Measurements from ENCODE around the gene DAB1. TPM values are rescaled to one million over a fixed set of nuclear protein-coding genes. Genes with fewer than 3 reads are reported as not detected.

Gene DAB1
- total RNA-seq, 3 donors from 2014 or later (not counting 1 experiment from before 2014, with no cell fraction given), result 0.41 TPM; not detected in 2

DNA sequence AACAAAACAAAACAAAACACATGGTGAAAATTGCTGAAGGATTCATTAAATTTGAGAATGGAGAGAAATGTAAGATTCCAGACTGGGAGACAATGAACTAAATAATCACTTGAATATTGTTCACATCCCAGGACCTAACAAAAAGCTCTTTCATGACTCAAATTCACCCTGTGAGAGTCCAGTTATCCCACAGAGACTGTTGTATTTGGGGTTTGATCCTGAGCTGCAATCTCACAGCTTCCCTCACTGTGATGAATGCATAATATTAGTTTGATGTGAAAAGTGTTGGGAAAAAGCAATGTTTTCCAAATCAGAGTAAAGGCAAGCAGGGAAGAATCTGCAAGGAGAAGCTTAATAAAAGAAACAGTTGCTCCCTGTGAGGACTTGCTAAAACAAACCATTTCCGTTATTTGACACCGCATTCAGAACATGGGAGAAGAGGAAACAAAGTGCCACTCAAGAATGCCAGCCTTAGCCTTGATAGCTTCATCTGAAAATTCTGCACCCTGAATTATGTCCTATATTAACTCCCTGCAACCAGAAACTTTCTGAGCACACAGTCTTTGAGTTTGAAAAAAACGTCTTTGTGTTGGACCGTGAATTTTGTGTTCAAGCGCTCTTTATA, 208.8 kb downstream of the DAB1 start:
- ATAC-seq, result no peak
- intact Hi-C loops (cut with micrococcal nuclease), result no loop called here
- 78% methylated on average over 5 of the region's 5 CpGs for WGBS (ENCODE audit: insufficient coverage)
- Mint-ChIP-seq H3K27me3 (ENCODE audit: low read depth in 2 of 2) (no peaks in the 10 kb centered on the region), H3K4me3 (no peak overlapping the region), H3K36me3 (no peaks in the 10 kb centered on the region), H3K27ac (no peak overlapping the region), H3K4me1 (no peaks in the 10 kb centered on the region), H3K9me3 (no peaks in the 10 kb centered on the region)
- H3K27ac ChIP-seq (ENCODE audit: low read length), result no peak overlapping the region
- no peak for DNase-seq
- H3K4me1 ChIP-seq (ENCODE audit: control insufficient read depth, insufficient read depth, low read length), result no peaks in the 10 kb centered on the region
- no peak overlapping the region for H3K4me3 ChIP-seq (ENCODE audit: low read length)
- H3K9me3 ChIP-seq (ENCODE audit: control insufficient read depth, insufficient read depth, low read length), result no peaks in the 10 kb centered on the region
- H3K36me3 ChIP-seq (ENCODE audit: control insufficient read depth, insufficient read depth, low read length), result no peaks in the 10 kb centered on the region
- TF ChIP-seq, protein P1, sequence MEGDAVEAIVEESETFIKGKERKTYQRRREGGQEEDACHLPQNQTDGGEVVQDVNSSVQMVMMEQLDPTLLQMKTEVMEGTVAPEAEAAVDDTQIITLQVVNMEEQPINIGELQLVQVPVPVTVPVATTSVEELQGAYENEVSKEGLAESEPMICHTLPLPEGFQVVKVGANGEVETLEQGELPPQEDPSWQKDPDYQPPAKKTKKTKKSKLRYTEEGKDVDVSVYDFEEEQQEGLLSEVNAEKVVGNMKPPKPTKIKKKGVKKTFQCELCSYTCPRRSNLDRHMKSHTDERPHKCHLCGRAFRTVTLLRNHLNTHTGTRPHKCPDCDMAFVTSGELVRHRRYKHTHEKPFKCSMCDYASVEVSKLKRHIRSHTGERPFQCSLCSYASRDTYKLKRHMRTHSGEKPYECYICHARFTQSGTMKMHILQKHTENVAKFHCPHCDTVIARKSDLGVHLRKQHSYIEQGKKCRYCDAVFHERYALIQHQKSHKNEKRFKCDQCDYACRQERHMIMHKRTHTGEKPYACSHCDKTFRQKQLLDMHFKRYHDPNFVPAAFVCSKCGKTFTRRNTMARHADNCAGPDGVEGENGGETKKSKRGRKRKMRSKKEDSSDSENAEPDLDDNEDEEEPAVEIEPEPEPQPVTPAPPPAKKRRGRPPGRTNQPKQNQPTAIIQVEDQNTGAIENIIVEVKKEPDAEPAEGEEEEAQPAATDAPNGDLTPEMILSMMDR (IDR thresholded peaks at IDR 0.05), result no peak
- no peaks in the 10 kb centered on the region for H3K27me3 ChIP-seq (ENCODE audit: control insufficient read depth, insufficient read depth, low read length)

DNA sequence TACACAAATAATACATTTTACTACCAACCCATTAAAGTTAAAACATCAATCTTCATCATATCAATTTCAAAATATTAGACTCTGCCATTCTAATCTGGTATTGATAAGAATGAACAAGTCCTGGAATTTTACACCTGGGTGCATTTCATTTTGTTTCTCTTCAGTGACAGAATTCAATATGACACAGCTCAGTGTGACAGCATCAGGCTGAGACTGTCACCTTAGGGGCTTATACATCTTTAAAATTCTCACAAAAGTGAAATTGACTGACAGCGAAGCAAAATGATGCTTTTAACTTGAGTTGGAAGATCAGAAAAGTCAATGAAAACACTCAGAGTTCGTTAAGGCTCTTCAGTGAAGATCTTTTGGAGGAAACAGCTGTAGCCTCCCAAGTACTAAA, 213.0 kb downstream of the DAB1 start:
- Mint-ChIP-seq H3K36me3 (no peaks in the 10 kb centered on the region), H3K9me3 (no peaks in the 10 kb centered on the region), H3K4me1 (no peaks in the 10 kb centered on the region), H3K27ac (no peak overlapping the region), H3K4me3 (no peak overlapping the region), H3K27me3 (ENCODE audit: low read depth in 2 of 2) (no peaks in the 10 kb centered on the region)
- intact Hi-C loops (cut with micrococcal nuclease), result no loop called here
- 71% methylated on average over 2 of the region's 2 CpGs for WGBS (ENCODE audit: insufficient coverage)
- Histone ChIP-seq H3K27ac (ENCODE audit: low read length) (no peak overlapping the region), H3K9me3 (ENCODE audit: control insufficient read depth, insufficient read depth, low read length) (no peaks in the 10 kb centered on the region), H3K4me1 (ENCODE audit: control insufficient read depth, insufficient read depth, low read length) (no peaks in the 10 kb centered on the region), H3K36me3 (ENCODE audit: control insufficient read depth, insufficient read depth, low read length) (no peaks in the 10 kb centered on the region), H3K4me3 (ENCODE audit: low read length) (no peak overlapping the region), H3K27me3 (ENCODE audit: control insufficient read depth, insufficient read depth, low read length) (no peaks in the 10 kb centered on the region)
- DNase-seq (no peak), ATAC-seq (no peak)
- TF ChIP-seq, protein P1 (IDR thresholded peaks at IDR 0.05), result no peak

DNA sequence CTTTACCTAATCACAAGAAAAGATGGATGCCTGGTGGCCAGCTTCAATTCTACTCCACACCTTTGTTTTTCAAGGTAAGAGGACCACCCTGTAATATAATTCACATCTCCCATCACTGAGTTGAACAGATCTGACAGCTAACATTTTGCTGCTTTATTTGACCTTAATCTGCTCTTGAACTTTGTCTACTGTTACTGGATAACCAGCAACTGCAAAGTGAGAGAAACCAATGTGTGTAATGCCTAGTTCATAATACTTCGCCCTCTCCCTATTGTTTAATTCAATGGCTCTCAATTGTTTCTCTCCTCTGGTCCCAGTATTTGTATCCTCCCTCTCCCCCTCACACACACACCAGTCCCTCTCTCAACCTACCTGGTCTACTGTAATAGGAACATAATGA, 214.4 kb downstream of the DAB1 start:
- Mint-ChIP-seq H3K27me3 (ENCODE audit: low read depth in 2 of 2) (no peaks in the 10 kb centered on the region), H3K27ac (no peak overlapping the region), H3K4me3 (no peak overlapping the region), H3K9me3 (no peaks in the 10 kb centered on the region), H3K36me3 (no peaks in the 10 kb centered on the region), H3K4me1 (no peaks in the 10 kb centered on the region)
- H3K36me3 ChIP-seq (ENCODE audit: control insufficient read depth, insufficient read depth, low read length), result no peaks in the 10 kb centered on the region
- no peaks in the 10 kb centered on the region for H3K4me1 ChIP-seq (ENCODE audit: control insufficient read depth, insufficient read depth, low read length)
- WGBS (ENCODE audit: insufficient coverage), result 92% methylated on average over 1 of the region's 1 CpG
- no peaks in the 10 kb centered on the region for H3K27me3 ChIP-seq (ENCODE audit: control insufficient read depth, insufficient read depth, low read length)
- no peak for DNase-seq
- no peak overlapping the region for H3K27ac ChIP-seq (ENCODE audit: low read length)
- ATAC-seq, result no peak
- H3K4me3 ChIP-seq (ENCODE audit: low read length), result no peak overlapping the region
- H3K9me3 ChIP-seq (ENCODE audit: control insufficient read depth, insufficient read depth, low read length), result no peaks in the 10 kb centered on the region
- intact Hi-C loops (cut with micrococcal nuclease), result no loop called here
- TF ChIP-seq, protein P1 (IDR thresholded peaks at IDR 0.05), result no peak

DNA sequence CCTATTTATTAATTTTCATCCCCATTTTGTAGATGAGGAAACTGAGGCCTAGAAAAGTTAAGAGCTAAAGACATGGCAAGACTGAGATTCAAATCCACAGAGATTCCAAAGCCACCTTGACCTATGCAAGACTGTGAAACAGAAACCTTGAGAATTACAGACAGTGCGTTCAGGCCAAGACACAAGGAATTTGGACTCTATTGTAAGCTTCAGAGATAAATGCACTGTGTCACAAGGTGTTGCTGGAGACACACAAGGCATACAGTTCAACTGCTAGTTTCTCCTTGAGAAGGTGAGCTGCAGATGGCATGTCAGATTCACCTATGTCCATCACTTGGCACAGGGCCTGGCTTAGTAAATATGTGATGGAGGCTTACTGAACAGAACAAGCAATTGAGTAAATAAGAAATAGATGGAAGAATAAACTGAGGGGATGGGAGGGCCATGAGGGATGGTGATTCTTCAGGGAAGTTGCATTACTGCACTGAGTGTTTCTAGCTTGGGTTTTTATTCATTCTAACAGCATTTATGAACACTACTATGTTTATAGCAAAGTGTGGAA, 215.0 kb downstream of the DAB1 start:
- Mint-ChIP-seq H3K4me1 (no peaks in the 10 kb centered on the region), H3K4me3 (no peak overlapping the region), H3K27ac (no peak overlapping the region), H3K9me3 (no peaks in the 10 kb centered on the region), H3K27me3 (ENCODE audit: low read depth in 2 of 2) (no peaks in the 10 kb centered on the region), H3K36me3 (no peaks in the 10 kb centered on the region)
- Histone ChIP-seq H3K36me3 (ENCODE audit: control insufficient read depth, insufficient read depth, low read length) (no peaks in the 10 kb centered on the region), H3K4me3 (ENCODE audit: low read length) (no peak overlapping the region), H3K9me3 (ENCODE audit: control insufficient read depth, insufficient read depth, low read length) (no peaks in the 10 kb centered on the region), H3K27ac (ENCODE audit: low read length) (no peak overlapping the region), H3K4me1 (ENCODE audit: control insufficient read depth, insufficient read depth, low read length) (no peaks in the 10 kb centered on the region), H3K27me3 (ENCODE audit: control insufficient read depth, insufficient read depth, low read length) (no peaks in the 10 kb centered on the region)
- intact Hi-C loops (cut with micrococcal nuclease), result no loop called here
- ATAC-seq (no peak), DNase-seq (no peak)
- WGBS (ENCODE audit: insufficient coverage), result 87% methylated on average over 1 of the region's 1 CpG
- TF ChIP-seq, protein P1 (IDR thresholded peaks at IDR 0.05), result no peak

All from natural killer cell (primary cell).